HepG2 (cell line): ENCODE data around the gene IARS2. TPM values are rescaled to one million over a fixed set of nuclear protein-coding genes. Genes with fewer than 3 reads are reported as not detected.

Experiments
- ARID4A ChIP-seq: sonication (generic); formaldehyde crosslinking; IDR thresholded peaks from 2 replicates; pipeline ENCODE4 v1.5.0; 2020; ENCODE audit warnings: mild to moderate bottlenecking, missing genetic modification reagents, borderline replicate concordance
- ATF7-NPFF ChIP-seq: sonication (generic); formaldehyde crosslinking; IDR thresholded peaks from 2 replicates; pipeline ENCODE4 v1.8.1; 2023; ENCODE audit warnings: mild to moderate bottlenecking, low read depth, missing genetic modification reagents, moderate library complexity
- DBP ChIP-seq: sonication (generic); formaldehyde crosslinking; IDR thresholded peaks from 2 replicates; pipeline ENCODE4 v1.4.0; 2020; ENCODE audit warnings: missing genetic modification reagents; ENCODE audit errors: not compliant biosample characterization
- GFI1 ChIP-seq: sonication (generic); formaldehyde crosslinking; IDR thresholded peaks from 2 replicates; pipeline ENCODE4 v1.5.0; 2020; ENCODE audit warnings: missing genetic modification reagents, mild to moderate bottlenecking, borderline replicate concordance
- JUN ChIP-seq: sonication (generic); formaldehyde crosslinking; IDR thresholded peaks from 2 replicates; pipeline ENCODE4 v1.4.0; 2020; ENCODE audit warnings: mild to moderate bottlenecking, missing genetic modification reagents
- KAT2B ChIP-seq: fragments of 150-350 bp; IDR thresholded peaks from 2 replicates; pipeline ENCODE4 v1.6.1; 2014; ENCODE audit warnings: low read depth, low read length, borderline replicate concordance
- NCOA2 ChIP-seq: sonication (generic); formaldehyde crosslinking; IDR thresholded peaks from 2 replicates; pipeline ENCODE4 v1.8.0; 2022; ENCODE audit warnings: inconsistent platforms
- NFAT5 ChIP-seq: sonication (generic); formaldehyde crosslinking; IDR thresholded peaks from 2 replicates; pipeline ENCODE4 v1.4.0; 2020; ENCODE audit warnings: missing genetic modification reagents
- NR2F6 ChIP-seq, 2 experiments: IDR thresholded peaks; 2 replicates each; pipeline ENCODE4 v1.6.1; 2016; ENCODE audit warnings: antibody characterized with exemption in 1 of 2, mild to moderate bottlenecking in 1 of 2
- RCOR2 ChIP-seq: IDR thresholded peaks from 2 replicates; pipeline ENCODE4 v1.6.1; 2016; ENCODE audit warnings: missing biosample characterization, missing genetic modification reagents
- ZBTB38 ChIP-seq: sonication (generic); formaldehyde crosslinking; IDR thresholded peaks from 2 replicates; pipeline ENCODE4 v1.5.1; 2020; ENCODE audit warnings: mild to moderate bottlenecking, missing genetic modification reagents
- ZBTB7B ChIP-seq: sonication (generic); formaldehyde crosslinking; IDR thresholded peaks from 2 replicates; pipeline ENCODE4 v1.4.0; 2020; ENCODE audit warnings: missing genetic modification reagents
- ZNF446 ChIP-seq: sonication (generic); formaldehyde crosslinking; IDR thresholded peaks from 2 replicates; pipeline ENCODE4 v1.5.0; 2020; ENCODE audit warnings: mild to moderate bottlenecking, missing genetic modification reagents
- ZNF572 ChIP-seq: sonication (generic); formaldehyde crosslinking; IDR thresholded peaks from 2 replicates; pipeline ENCODE4 v1.5.1; 2020; ENCODE audit warnings: mild to moderate bottlenecking, missing genetic modification reagents
- ZNF607 ChIP-seq: sonication (generic); formaldehyde crosslinking; IDR thresholded peaks from 2 replicates; pipeline ENCODE4 v1.5.1; 2020; ENCODE audit warnings: missing genetic modification reagents, mild to moderate bottlenecking, borderline replicate concordance
- ZNF746 ChIP-seq: sonication (generic); formaldehyde crosslinking; IDR thresholded peaks from 2 replicates; pipeline ENCODE4 v1.8.0; 2022; ENCODE audit warnings: mild to moderate bottlenecking, missing genetic modification reagents
- polyA plus RNA-seq, 8 experiments: library from polyadenylated mRNA; depleted of rRNA in 3 of 8; stranded (reverse) in 7 of 8; unstranded in 1 of 8; fragments of >200 nt; fragmentation: Illumina TruSeq in 4 of 8; extraction: Trizol in 4 of 8; gene quantifications; 2 replicates each; pipeline versions ENCODE4 v1.2.1 to v1.2.3, GENCODE V29; 2011 to 2016; ENCODE audit warnings: low read depth in 4 of 8, missing spikeins in 1 of 8, mixed read lengths in 1 of 8; ENCODE audit not compliant: insufficient read depth in 1 of 8
- total RNA-seq, 5 experiments: library from RNA; depleted of rRNA; stranded (reverse); fragments of >200 nt; fragmentation: Illumina TruSeq; extraction: Trizol; gene quantifications; 2 replicates each; pipeline ENCODE4 v1.2.3, GENCODE V29; 2016; ENCODE audit warnings: low read depth in 1 of 5

IARS2 gene
- total and polyA plus RNA-seq, 2 of the 13 experiments (the other 11 are each of a cell fraction or from before 2014, with no cell fraction given), result 28.6 to 122 TPM

GRCh38 chr1:220094016-220094911 is at the start of gene IARS2 (continued):
- TF ChIP-seq ARID4A (CRISPR knock-in tag) (peak; percentile 94), ZBTB38 (CRISPR knock-in tag) (peak; percentile 77; the same call in 1 of the 2 replicates), ATF7-NPFF (CRISPR knock-in tag) (peak; percentile 84), KAT2B (no peak), RCOR2 (CRISPR knock-in tag) (0 out of 2 replicates have a peak, but pooled peaks have one; percentile 24), GFI1 (peak; percentile 88), NCOA2 (0 out of 2 replicates have a peak, but pooled peaks have one; percentile 9), ZNF572 (no peak), DBP (no peak), ZNF746 (CRISPR knock-in tag) (peak; percentile 65; the same call in 1 of the 2 replicates), ZNF446 (0 out of 2 replicates have a peak, but pooled peaks have one; percentile 48), JUN (CRISPR knock-in tag) (no peak), ZBTB7B (peak; percentile 86; the same call in 1 of the 2 replicates), NR2F6 (IDR thresholded peaks at IDR 0.05) (no peak), NR2F6 (CRISPR knock-in tag; IDR thresholded peaks at IDR 0.05) (peak; percentile 27; the same call in 1 of the 2 replicates), ZNF607 (CRISPR knock-in tag) (peak; percentile 65; the same call in 1 of the 2 replicates), NFAT5 (CRISPR knock-in tag) (peak; percentile 84; the same call in 1 of the 2 replicates)
